GM12891 (cell line): ENCODE results near the gene POLR2A.

ENCODE experiments used
- POLR2A ChIP-seq: IDR thresholded peaks from 2 replicates; pipeline ENCODE4 v1.6.1; 2011; ENCODE audit warnings: low read depth, low read length, control low read depth
- POLR2AphosphoS5 ChIP-seq: IDR thresholded peaks from 2 replicates; pipeline ENCODE4 v1.6.1; 2011; ENCODE audit warnings: low read depth, low read length, control low read depth
- SPI1 ChIP-seq: IDR thresholded peaks from 2 replicates; pipeline ENCODE4 v1.6.1; 2011; ENCODE audit warnings: low read depth, low read length, control low read depth
- TAF1 ChIP-seq: IDR thresholded peaks from 2 replicates; pipeline ENCODE4 v1.6.1; 2011; ENCODE audit warnings: low read depth, low read length, control low read depth

DNA sequence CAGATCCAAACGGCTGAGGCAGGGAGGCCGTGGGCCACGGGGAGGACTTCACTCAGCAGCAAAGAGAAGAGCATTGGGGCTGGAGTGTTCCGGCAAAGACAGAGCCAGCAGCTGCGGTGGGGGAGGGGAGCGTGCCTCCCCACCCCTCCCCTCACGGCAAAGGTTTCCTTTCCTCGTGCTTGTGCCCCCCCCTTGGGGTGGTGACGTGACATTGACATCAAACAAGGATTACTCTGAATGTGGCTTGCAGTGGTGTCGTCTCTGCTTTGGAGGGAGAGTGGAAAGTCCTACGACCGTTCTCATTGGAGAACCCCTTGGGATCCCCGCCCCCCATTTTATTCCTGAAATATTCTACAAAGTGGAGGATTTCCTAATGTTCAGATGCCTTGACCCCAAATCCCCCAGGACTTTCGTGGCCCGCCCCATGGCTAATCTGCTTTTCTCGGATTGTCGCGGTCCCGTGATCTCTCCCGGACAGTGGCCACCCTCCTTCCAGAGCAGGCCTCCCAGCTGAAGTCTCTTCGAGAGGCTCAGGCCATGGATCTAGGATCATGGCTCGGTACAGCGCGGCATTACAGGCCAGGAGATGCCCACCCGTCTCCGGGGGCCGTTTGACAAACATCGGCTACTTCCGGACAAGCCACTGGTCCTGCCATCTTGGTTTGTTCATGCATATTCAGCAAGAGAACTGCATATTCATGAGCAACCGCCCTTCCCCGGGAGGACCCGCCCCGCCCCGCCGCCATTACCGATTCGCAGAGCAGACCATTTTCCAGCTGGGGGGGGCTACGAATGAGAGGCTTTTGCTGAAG, 705 bp upstream of the POLR2A start:
- TF ChIP-seq POLR2A, result no peak; the same call in none of the 2 replicates
- no peak for TF ChIP-seq SPI1
- TF ChIP-seq POLR2AphosphoS5, result no peak; the same call in 1 of the 2 replicates
- TF ChIP-seq TAF1, result peak; percentile 67; the same call in 1 of the 2 replicates
